MCF 10A (cell line): Measurements from ENCODE around the gene SLC35D3. TPM values are rescaled to one million over a fixed set of nuclear protein-coding genes. Genes with fewer than 3 reads are reported as not detected.
"Not testable (repeated sequence)": the region's sequence is repeated elsewhere in the genome, so short reads cannot be mapped to it uniquely, and the experiment has no call there.

Source experiments
- BruUV-seq: library from RNA; stranded (reverse); fragments of 400-500 nt; replicated peaks from 2 replicates; lab custom pipeline; 2021; lab: Mats Ljungman, UMichigan
- CTCF ChIA-PET: fragments of 300-600 bp; sonication (Branson Sonifier 250); formaldehyde crosslinking; extraction: SDS; loops from one replicate; lab custom pipeline; 2021; ENCODE audit warnings: antibody characterized with exemption, inconsistent platforms; lab: Yijun Ruan, JAX
- POLR2A ChIA-PET: fragments of 300-600, 350-650 bp; sonication (Branson Sonifier 250); formaldehyde crosslinking; extraction: SDS; loops from one replicate; lab custom pipeline; 2020; ENCODE audit warnings: antibody characterized with exemption, inconsistent platforms; lab: Yijun Ruan, JAX
- DNase-seq: peaks from one replicate; pipeline ENCODE4 v3.0.0-alpha.2; 2018; ENCODE audit not compliant: unreplicated experiment
- H3K27ac Mint-ChIP-seq: one replicate; pipeline ENCODE4 v1.8.0; 2022; ENCODE audit warnings: mild to moderate bottlenecking, low read depth, mixed read lengths; ENCODE audit not compliant: unreplicated experiment
- H3K27me3 Mint-ChIP-seq: one replicate; pipeline ENCODE4 v1.8.0; 2022; ENCODE audit warnings: mixed read lengths; ENCODE audit not compliant: insufficient read depth, unreplicated experiment
- H3K36me3 Mint-ChIP-seq: one replicate; pipeline ENCODE4 v1.8.0; 2022; ENCODE audit warnings: mild to moderate bottlenecking, moderate library complexity, mixed read lengths; ENCODE audit not compliant: insufficient read depth, unreplicated experiment
- H3K4me1 Mint-ChIP-seq: one replicate; pipeline ENCODE4 v1.8.0; 2022; ENCODE audit warnings: mixed read lengths; ENCODE audit not compliant: insufficient read depth, unreplicated experiment
- H3K4me3 Mint-ChIP-seq: one replicate; pipeline ENCODE4 v1.8.0; 2022; ENCODE audit warnings: mild to moderate bottlenecking, moderate library complexity, mixed read lengths; ENCODE audit not compliant: unreplicated experiment
- H3K9me3 Mint-ChIP-seq: one replicate; pipeline ENCODE4 v1.8.0; 2022; ENCODE audit warnings: mixed read lengths; ENCODE audit not compliant: unreplicated experiment
- CTCF ChIP-seq: fragments of 200-600 bp; IDR thresholded peaks from one replicate; pipeline ENCODE4 v1.8.0; 2022; ENCODE audit warnings: antibody characterized with exemption, mild to moderate bottlenecking; ENCODE audit not compliant: unreplicated experiment
- intact Hi-C: fragments of 100-400 bp; cut with micrococcal nuclease; formaldehyde crosslinking; loops from 2 replicates; pipeline ENCODE4 v1.14.1; 2022
- total RNA-seq: library from RNA; stranded (reverse); gene quantifications from 2 replicates; pipeline ENCODE4 v1.2.3, GENCODE V29; 2022

SLC35D3 gene
- total RNA-seq, 1 experiment from 2014 or later: not detected

DNA sequence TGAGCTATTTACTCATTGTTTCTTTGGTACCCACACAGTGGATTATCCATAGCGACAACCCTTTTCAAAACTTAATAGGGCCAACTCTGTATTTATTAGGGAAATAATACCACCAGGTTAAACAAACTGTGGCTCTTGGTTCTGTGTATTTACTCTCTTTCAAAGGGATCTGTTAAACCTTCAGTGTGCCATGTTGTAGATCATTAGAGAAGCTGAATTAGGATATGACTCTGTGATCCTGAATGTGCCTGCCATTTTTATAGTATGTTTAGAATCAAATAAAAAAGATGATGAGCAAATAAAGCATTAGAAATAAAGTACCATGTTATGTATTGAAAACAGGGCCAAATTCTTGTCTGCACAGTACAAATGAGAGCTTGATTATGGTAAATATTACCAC lies 25.0 kb upstream of the SLC35D3 start:
- CTCF ChIA-PET: interaction anchor here (0.6 to 1.2 kb wide), 2 partner anchors 35 to 116 kb away, joined by 3 read pairs; no protein-coding TSS in a partner anchor
- no TSS peak for BruUV-seq
- TF ChIP-seq CTCF: no peak
- Mint-ChIP-seq H3K4me3 (no peak overlapping the region), H3K4me1 (no peaks in the 10 kb centered on the region), H3K27me3 (no peaks in the 10 kb centered on the region), H3K36me3 (peaks cover 17% of the 10 kb centered on the region), H3K9me3 (no peaks in the 10 kb centered on the region), H3K27ac (no peak overlapping the region)
- POLR2A ChIA-PET: interaction anchor here (1.2 kb wide), 1 partner anchor 10 kb away, joined by 4 read pairs; no protein-coding TSS in a partner anchor
- DNase-seq: no peak
- intact Hi-C loops: no loop called here

DNA sequence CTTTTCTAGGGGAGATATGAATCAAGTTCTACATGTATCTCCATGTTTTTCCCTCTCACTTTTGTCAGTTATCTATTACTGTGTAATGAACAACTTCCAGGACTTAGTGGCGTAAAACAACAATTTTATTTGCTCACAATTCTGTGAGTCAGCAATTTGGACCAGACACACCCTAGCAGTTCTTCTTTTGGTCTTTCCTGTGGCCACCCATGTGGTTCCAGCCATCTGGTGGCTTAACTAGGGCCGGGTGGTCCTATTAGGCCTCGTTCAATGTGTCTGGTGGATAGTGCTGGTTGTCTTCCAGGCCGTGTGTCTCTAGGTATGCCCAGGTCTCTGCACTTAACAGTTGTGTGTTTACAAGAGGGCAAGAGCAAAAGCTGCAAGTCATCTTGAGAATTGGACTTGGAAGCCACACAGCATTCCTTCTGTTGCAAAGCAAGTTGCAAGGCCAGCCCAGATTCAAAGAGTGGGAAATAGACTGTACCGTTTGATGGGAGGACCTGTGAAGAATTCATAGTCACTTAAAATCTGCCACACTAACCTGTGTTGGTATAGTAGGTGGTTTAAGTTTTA lies 20.8 kb upstream of the SLC35D3 start:
- Mint-ChIP-seq H3K9me3 (no peaks in the 10 kb centered on the region), H3K36me3 (peaks cover 17% of the 10 kb centered on the region), H3K4me3 (no peak overlapping the region), H3K27me3 (no peaks in the 10 kb centered on the region), H3K4me1 (no peaks in the 10 kb centered on the region), H3K27ac (no peak overlapping the region)
- TF ChIP-seq CTCF: no peak
- POLR2A ChIA-PET: no interaction called here
- intact Hi-C loops: no loop called here
- DNase-seq: no peak
- no TSS peak for BruUV-seq
- CTCF ChIA-PET: no interaction called here

GRCh38 chr6:136904477-136904876 lies 17.6 kb upstream of the SLC35D3 start:
- H3K36me3 Mint-ChIP-seq, H3K4me1 Mint-ChIP-seq, DNase-seq, H3K9me3 Mint-ChIP-seq, POLR2A ChIA-PET, intact Hi-C loops, H3K27me3 Mint-ChIP-seq, H3K4me3 Mint-ChIP-seq, H3K27ac Mint-ChIP-seq, BruUV-seq: not testable (repeated sequence)
- CTCF ChIA-PET: interaction anchor here (0.8 to 1.0 kb wide), 2 partner anchors 11 to 16 kb away, joined by 3 read pairs; no protein-coding TSS in a partner anchor

GRCh38 chr6:136914947-136915346 lies 7.2 kb upstream of the SLC35D3 start:
- ChIA-PET POLR2A (no interaction called here), CTCF (no interaction called here)
- Mint-ChIP-seq H3K4me1 (no peaks in the 10 kb centered on the region), H3K27me3 (no peaks in the 10 kb centered on the region), H3K27ac (no peak overlapping the region), H3K4me3 (no peak overlapping the region), H3K9me3 (no peaks in the 10 kb centered on the region), H3K36me3 (peaks cover 22% of the 10 kb centered on the region)
- DNase-seq: no peak
- intact Hi-C loops: no loop called here
- no TSS peak for BruUV-seq
- no peak for TF ChIP-seq CTCF
